ENCODE results near the gene CCL4L2. TPM values are rescaled to one million over a fixed set of nuclear protein-coding genes. Genes with fewer than 3 reads are reported as not detected.
"Not testable (repeated sequence)": the region's sequence is repeated elsewhere in the genome, so short reads cannot be mapped to it uniquely, and the experiment has no call there.

Gene CCL4L2
- total RNA-seq, 2 donors from 2014 or later = 0.32 TPM; not detected in 1

DNA sequence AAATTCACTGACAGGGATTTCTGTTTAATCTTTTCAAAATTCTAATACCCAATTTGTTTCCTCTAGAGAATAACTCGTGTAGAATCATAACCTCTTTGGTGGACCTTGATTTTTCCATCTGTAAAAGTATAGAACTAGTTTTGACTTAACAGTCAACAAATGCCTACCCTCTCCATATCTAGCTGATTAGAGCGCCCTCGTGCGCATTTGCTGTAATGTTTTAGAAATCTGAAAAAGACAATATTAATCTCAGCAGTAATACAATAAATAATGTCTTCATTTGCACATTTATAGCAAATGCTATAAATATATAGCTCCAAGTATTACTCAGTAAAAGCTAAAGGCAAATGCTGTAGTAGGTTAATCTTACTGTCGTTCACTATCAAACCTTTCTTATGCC lies 18.8 kb downstream of the CCL4L2 start:
- H3K4me3 ChIP-seq; H3K9me3 ChIP-seq; H3K36me3 ChIP-seq; H3K4me1 ChIP-seq (replicated peaks); H3K27ac ChIP-seq; DNase-seq (ENCODE audit: low spot score); intact Hi-C loops (cut with DNase I); H3K27me3 ChIP-seq (replicated peaks; ENCODE audit: insufficient read depth): not testable (repeated sequence)
- 56% methylated on average over 5 of the region's 5 CpGs for WGBS
- TF ChIP-seq, protein P1, sequence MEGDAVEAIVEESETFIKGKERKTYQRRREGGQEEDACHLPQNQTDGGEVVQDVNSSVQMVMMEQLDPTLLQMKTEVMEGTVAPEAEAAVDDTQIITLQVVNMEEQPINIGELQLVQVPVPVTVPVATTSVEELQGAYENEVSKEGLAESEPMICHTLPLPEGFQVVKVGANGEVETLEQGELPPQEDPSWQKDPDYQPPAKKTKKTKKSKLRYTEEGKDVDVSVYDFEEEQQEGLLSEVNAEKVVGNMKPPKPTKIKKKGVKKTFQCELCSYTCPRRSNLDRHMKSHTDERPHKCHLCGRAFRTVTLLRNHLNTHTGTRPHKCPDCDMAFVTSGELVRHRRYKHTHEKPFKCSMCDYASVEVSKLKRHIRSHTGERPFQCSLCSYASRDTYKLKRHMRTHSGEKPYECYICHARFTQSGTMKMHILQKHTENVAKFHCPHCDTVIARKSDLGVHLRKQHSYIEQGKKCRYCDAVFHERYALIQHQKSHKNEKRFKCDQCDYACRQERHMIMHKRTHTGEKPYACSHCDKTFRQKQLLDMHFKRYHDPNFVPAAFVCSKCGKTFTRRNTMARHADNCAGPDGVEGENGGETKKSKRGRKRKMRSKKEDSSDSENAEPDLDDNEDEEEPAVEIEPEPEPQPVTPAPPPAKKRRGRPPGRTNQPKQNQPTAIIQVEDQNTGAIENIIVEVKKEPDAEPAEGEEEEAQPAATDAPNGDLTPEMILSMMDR (IDR thresholded peaks at IDR 0.05) = peak in 1 of 4 experiments; percentile 6

GRCh38 chr17:36242046-36242445 lies 31.2 kb downstream of the CCL4L2 start:
- H3K27me3 ChIP-seq (replicated peaks; ENCODE audit: insufficient read depth); H3K4me3 ChIP-seq; H3K36me3 ChIP-seq; H3K27ac ChIP-seq; DNase-seq (ENCODE audit: low spot score); intact Hi-C loops (cut with DNase I); H3K4me1 ChIP-seq (replicated peaks); H3K9me3 ChIP-seq: not testable (repeated sequence)
- 74% methylated on average over 3 of the region's 4 CpGs for WGBS

Small RNA genes within 50 kb of the gene (small RNA-seq; reads per million reads assigned to genes)
- 0 reads per million in 2 donors for gene AC243829.3
- gene AC243829.6 = 0 reads per million in 2 donors

Other genes starting within 250 kb of the CCL4L2 start
- gene CCL16, start 229.6 kb upstream of the CCL4L2 start, total RNA-seq = not detected
- gene CCL14, start 224.3 kb upstream of the CCL4L2 start, total RNA-seq = 10 to 100 TPM; 19.9 to 28.0 TPM
- not detected for gene CCL15, start 209.5 kb upstream of the CCL4L2 start, total RNA-seq
- 1 to 10 TPM; 7.4 to 8.7 TPM for gene CCL23, start 193.1 kb upstream of the CCL4L2 start, total RNA-seq
- 1 to 10 TPM in 1 of 2 donors, not detected in 1; 2.4 TPM for gene CCL18, start 146.8 kb upstream of the CCL4L2 start, total RNA-seq
- not detected for gene CCL3, start 120.9 kb upstream of the CCL4L2 start, total RNA-seq
- 1 to 10 TPM in 1 of 2 donors, under 1 TPM in 1; 0.57 to 1.5 TPM for gene CCL4, start 107.2 kb upstream of the CCL4L2 start, total RNA-seq
- gene TBC1D3B, start 34.4 kb upstream of the CCL4L2 start, total RNA-seq = 1 to 10 TPM in 1 of 2 donors, under 1 TPM in 1; 0.96 to 3.9 TPM
- not detected for gene CCL3L1, start 14.3 kb upstream of the CCL4L2 start, total RNA-seq
- gene TBC1D3I, start 53.5 kb downstream of the CCL4L2 start, total RNA-seq = under 1 TPM in 1 of 2 donors, not detected in 1; 0.85 TPM
- gene TBC1D3G, start 112.8 kb downstream of the CCL4L2 start, total RNA-seq = 1 to 10 TPM in 1 of 2 donors, not detected in 1; 8.7 TPM
- under 1 TPM in 1 of 2 donors, not detected in 1; 0.91 TPM for gene TBC1D3H, start 177.4 kb downstream of the CCL4L2 start, total RNA-seq